Epithelial cell of proximal tubule (primary cell): ENCODE data around the gene MPZL2. TPM values are rescaled to one million over a fixed set of nuclear protein-coding genes. Genes with fewer than 3 reads are reported as not detected.

Source experiments
- DNase-seq: peaks from one replicate; pipeline ENCODE4 v3.0.0-alpha.2; 2011; ENCODE audit warnings: low read depth
- H3K4me3 ChIP-seq: 2 replicates; pipeline ENCODE4 v1.5.1; 2011; ENCODE audit warnings: low read depth, mild to moderate bottlenecking, low read length
- CTCF ChIP-seq: conservative IDR thresholded peaks from 2 replicates; pipeline ENCODE4 v1.5.1; 2012; ENCODE audit warnings: low read depth, mild to moderate bottlenecking, low read length
- total RNA-seq: library from RNA; depleted of rRNA; stranded (reverse); fragments of >200 nt; gene quantifications from 2 replicates; pipeline ENCODE4 v1.2.3, GENCODE V29; 2015

MPZL2 gene
- total RNA-seq, 1 donor from 2014 or later, result 19.9 TPM

GRCh38 chr11:118295199-118295598, 31.1 kb upstream of the MPZL2 start:
- DNase-seq, result no peak
- no peak for TF ChIP-seq CTCF
- no peak overlapping the region for H3K4me3 ChIP-seq

- no peak for TF ChIP-seq CTCF
- no peak for DNase-seq
- H3K4me3 ChIP-seq, result no peak overlapping the region
Observed at GRCh38 chr11:118294053-118294452, 30.0 kb upstream of the MPZL2 start.

GRCh38 chr11:118291477-118292135, 27.5 kb upstream of the MPZL2 start:
- DNase-seq, result no peak

GRCh38 chr11:118290923-118291322, 26.8 kb upstream of the MPZL2 start:
- TF ChIP-seq CTCF, result peak; percentile 68
- no peak overlapping the region for H3K4me3 ChIP-seq
- no peak for DNase-seq

More at GRCh38 chr11:118291477-118292135, 27.5 kb upstream of the MPZL2 start:
- TF ChIP-seq CTCF, result no peak
- H3K4me3 ChIP-seq, result no peak overlapping the region

- DNase-seq, result no peak
- no peak overlapping the region for H3K4me3 ChIP-seq
- no peak for TF ChIP-seq CTCF
Observed at GRCh38 chr11:118289401-118289800, 25.3 kb upstream of the MPZL2 start.

GRCh38 chr11:118287006-118287405, 22.9 kb upstream of the MPZL2 start:
- no peak for TF ChIP-seq CTCF
- H3K4me3 ChIP-seq, result no peak overlapping the region
- DNase-seq, result no peak

GRCh38 chr11:118286545-118286944, 22.4 kb upstream of the MPZL2 start:
- no peak for TF ChIP-seq CTCF
- DNase-seq, result no peak

More at GRCh38 chr11:118286545-118286944, 22.4 kb upstream of the MPZL2 start:
- no peak overlapping the region for H3K4me3 ChIP-seq
